ENCODE measurements around the gene SOCS2. TPM values are rescaled to one million over a fixed set of nuclear protein-coding genes. Genes with fewer than 3 reads are reported as not detected.

The SOCS2 gene
- total and polyA plus RNA-seq, 2 of the 13 experiments (the other 11 are each of a cell fraction or from before 2014, with no cell fraction given): 0.62 to 1.5 TPM

DNA sequence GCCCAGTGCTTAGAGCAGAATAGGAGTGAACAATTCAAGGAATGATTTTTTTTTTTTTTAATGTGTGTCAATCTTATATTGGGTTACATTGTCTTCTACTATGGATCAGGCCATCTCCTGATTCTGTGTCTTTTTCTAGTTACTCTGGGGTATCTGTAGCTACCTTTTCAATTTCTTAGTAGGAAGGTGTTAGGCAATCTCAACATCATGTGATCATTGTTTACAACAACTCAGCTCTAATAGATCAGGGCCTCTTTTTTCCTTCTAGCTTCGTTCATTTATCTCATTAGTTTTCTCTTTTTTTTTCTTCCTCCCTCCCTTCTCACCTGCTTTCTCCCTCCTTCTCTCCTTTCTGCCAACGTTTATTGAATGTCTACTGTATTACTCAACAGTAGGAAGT, 8.9 kb downstream of the SOCS2 start:
- H3K4me3 ChIP-seq (replicated peaks in 1 of 3; ENCODE audit: insufficient read depth in 1 of 3, low read depth in 2 of 3, low read length in 3 of 3): no peak overlapping the region
- no peaks in the 10 kb centered on the region for H4K20me1 ChIP-seq (ENCODE audit: insufficient read depth, low read length)
- in situ Hi-C loops (cut with HindIII; ENCODE audit: extremely low pct_ligation_motif_present, low pct_unique_long_range_greater_than_20kb): no loop called here
- ChIA-PET POLR2A (no interaction called here), CTCF (ENCODE audit: low intra/inter-chr PET ratio, low total read pairs) (no interaction called here)
- no TSS peak for BruUV-seq (replicated peaks)
- TF ChIP-seq PRPF4 (IDR thresholded peaks at IDR 0.05; ENCODE audit: low read depth, low read length, poor library complexity, severe bottlenecking): no peak
- TF ChIP-seq ATM (IDR thresholded peaks at IDR 0.05; ENCODE audit: borderline replicate concordance): no peak
- TF ChIP-seq ZNF543 (CRISPR knock-in tag; IDR thresholded peaks at IDR 0.05): no peak
- no peak for TF ChIP-seq ZBTB43 (CRISPR knock-in tag; conservative IDR thresholded peaks at IDR 0.05)
- TF ChIP-seq ZNF678 (CRISPR knock-in tag; IDR thresholded peaks at IDR 0.05): no peak
- TF ChIP-seq ZNF101 (CRISPR knock-in tag; IDR thresholded peaks at IDR 0.05; ENCODE audit: borderline replicate concordance, low read depth): no peak
- TF ChIP-seq LBX2 (CRISPR knock-in tag; IDR thresholded peaks at IDR 0.05; ENCODE audit: borderline replicate concordance): no peak
- TF ChIP-seq ZNF562 (CRISPR knock-in tag; IDR thresholded peaks at IDR 0.05; ENCODE audit: borderline replicate concordance): no peak
- TF ChIP-seq KLF6 (CRISPR knock-in tag; IDR thresholded peaks at IDR 0.05): no peak
- TF ChIP-seq, protein P1, sequence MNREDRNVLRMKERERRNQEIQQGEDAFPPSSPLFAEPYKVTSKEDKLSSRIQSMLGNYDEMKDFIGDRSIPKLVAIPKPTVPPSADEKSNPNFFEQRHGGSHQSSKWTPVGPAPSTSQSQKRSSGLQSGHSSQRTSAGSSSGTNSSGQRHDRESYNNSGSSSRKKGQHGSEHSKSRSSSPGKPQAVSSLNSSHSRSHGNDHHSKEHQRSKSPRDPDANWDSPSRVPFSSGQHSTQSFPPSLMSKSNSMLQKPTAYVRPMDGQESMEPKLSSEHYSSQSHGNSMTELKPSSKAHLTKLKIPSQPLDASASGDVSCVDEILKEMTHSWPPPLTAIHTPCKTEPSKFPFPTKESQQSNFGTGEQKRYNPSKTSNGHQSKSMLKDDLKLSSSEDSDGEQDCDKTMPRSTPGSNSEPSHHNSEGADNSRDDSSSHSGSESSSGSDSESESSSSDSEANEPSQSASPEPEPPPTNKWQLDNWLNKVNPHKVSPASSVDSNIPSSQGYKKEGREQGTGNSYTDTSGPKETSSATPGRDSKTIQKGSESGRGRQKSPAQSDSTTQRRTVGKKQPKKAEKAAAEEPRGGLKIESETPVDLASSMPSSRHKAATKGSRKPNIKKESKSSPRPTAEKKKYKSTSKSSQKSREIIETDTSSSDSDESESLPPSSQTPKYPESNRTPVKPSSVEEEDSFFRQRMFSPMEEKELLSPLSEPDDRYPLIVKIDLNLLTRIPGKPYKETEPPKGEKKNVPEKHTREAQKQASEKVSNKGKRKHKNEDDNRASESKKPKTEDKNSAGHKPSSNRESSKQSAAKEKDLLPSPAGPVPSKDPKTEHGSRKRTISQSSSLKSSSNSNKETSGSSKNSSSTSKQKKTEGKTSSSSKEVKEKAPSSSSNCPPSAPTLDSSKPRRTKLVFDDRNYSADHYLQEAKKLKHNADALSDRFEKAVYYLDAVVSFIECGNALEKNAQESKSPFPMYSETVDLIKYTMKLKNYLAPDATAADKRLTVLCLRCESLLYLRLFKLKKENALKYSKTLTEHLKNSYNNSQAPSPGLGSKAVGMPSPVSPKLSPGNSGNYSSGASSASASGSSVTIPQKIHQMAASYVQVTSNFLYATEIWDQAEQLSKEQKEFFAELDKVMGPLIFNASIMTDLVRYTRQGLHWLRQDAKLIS (CRISPR knock-in tag; IDR thresholded peaks at IDR 0.05): no peak
- TF ChIP-seq LRRFIP1 (CRISPR knock-in tag; conservative IDR thresholded peaks at IDR 0.05): no peak
- no peak for TF ChIP-seq NR1H2 (CRISPR knock-in tag; IDR thresholded peaks at IDR 0.05; ENCODE audit: borderline replicate concordance, low read depth)
- no peak for TF ChIP-seq KAT8 (CRISPR knock-in tag; IDR thresholded peaks at IDR 0.05)
- TF ChIP-seq MEIS2 (CRISPR knock-in tag; IDR thresholded peaks at IDR 0.05): no peak
- TF ChIP-seq, protein P2, sequence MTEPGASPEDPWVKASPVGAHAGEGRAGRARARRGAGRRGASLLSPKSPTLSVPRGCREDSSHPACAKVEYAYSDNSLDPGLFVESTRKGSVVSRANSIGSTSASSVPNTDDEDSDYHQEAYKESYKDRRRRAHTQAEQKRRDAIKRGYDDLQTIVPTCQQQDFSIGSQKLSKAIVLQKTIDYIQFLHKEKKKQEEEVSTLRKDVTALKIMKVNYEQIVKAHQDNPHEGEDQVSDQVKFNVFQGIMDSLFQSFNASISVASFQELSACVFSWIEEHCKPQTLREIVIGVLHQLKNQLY (CRISPR knock-in tag; IDR thresholded peaks at IDR 0.05): no peak
- TF ChIP-seq, protein P3, sequence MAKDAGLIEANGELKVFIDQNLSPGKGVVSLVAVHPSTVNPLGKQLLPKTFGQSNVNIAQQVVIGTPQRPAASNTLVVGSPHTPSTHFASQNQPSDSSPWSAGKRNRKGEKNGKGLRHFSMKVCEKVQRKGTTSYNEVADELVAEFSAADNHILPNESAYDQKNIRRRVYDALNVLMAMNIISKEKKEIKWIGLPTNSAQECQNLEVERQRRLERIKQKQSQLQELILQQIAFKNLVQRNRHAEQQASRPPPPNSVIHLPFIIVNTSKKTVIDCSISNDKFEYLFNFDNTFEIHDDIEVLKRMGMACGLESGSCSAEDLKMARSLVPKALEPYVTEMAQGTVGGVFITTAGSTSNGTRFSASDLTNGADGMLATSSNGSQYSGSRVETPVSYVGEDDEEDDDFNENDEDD (CRISPR knock-in tag; IDR thresholded peaks at IDR 0.05; ENCODE audit: borderline replicate concordance): no peak
- no peaks in the 10 kb centered on the region for H3K79me2 ChIP-seq (ENCODE audit: insufficient read depth, low read length)
- intact Hi-C loops (cut with micrococcal nuclease; ENCODE audit: unreplicated experiment): no loop called here
- H3K9ac ChIP-seq (ENCODE audit: insufficient read depth, low read depth, low read length): no peak overlapping the region
- no peak overlapping the region for H3K27ac ChIP-seq (ENCODE audit: extremely low read length, insufficient read depth, low read length)
- 1% methylated on average over 2 of the region's 2 CpGs for WGBS (ENCODE audit: low lambda C conversion rate)
- no peak overlapping the region for H2AFZ ChIP-seq (ENCODE audit: low read length)
- H3K4me2 ChIP-seq (ENCODE audit: low read depth, low read length): no peak overlapping the region
- no peaks in the 10 kb centered on the region for H3K9me3 ChIP-seq (ENCODE audit: low read length)
- DNase-seq (ENCODE audit: low spot score): no peak
- FAIRE-seq: no peak
- peaks cover 0 to 2% of the 10 kb centered on the region in 2 experiments; a peak in 1 of 5 replicates for H3K27me3 ChIP-seq (ENCODE audit: control insufficient read depth in 1 of 2, insufficient read depth in 2 of 2, low read length in 2 of 2)
- no peaks in the 10 kb centered on the region for H3K4me1 ChIP-seq (ENCODE audit: insufficient read depth, low read length)
- H3K36me3 ChIP-seq (replicated peaks in 1 of 2; ENCODE audit: control insufficient read depth in 1 of 2, insufficient read depth in 2 of 2, low read length in 2 of 2): no peaks in the 10 kb centered on the region
- ATAC-seq: no peak
